Neural crest cell (in vitro differentiated cells): ENCODE results near the gene ADH1A. TPM values are rescaled to one million over a fixed set of nuclear protein-coding genes. Genes with fewer than 3 reads are reported as not detected.
"Not testable (repeated sequence)": the region's sequence is repeated elsewhere in the genome, so short reads cannot be mapped to it uniquely, and the experiment has no call there.

Source experiments
- DNase-seq: peaks from one replicate; pipeline ENCODE4 v3.0.0; 2021; ENCODE audit warnings: low read depth, mixed read lengths, low spot score
- H3K27ac Mint-ChIP-seq: one replicate; pipeline ENCODE4 v1.8.0; 2021; ENCODE audit warnings: mild to moderate bottlenecking, mixed read lengths; ENCODE audit not compliant: unreplicated experiment
- H3K27me3 Mint-ChIP-seq: 2 replicates; pipeline ENCODE4 v1.8.0; 2021; ENCODE audit warnings: low read depth, mild to moderate bottlenecking, mixed read lengths
- H3K36me3 Mint-ChIP-seq: 2 replicates; pipeline ENCODE4 v1.8.0; 2021; ENCODE audit warnings: low read depth, mild to moderate bottlenecking, mixed read lengths
- H3K4me1 Mint-ChIP-seq: 2 replicates; pipeline ENCODE4 v1.8.0; 2021; ENCODE audit warnings: mixed read lengths
- H3K4me3 Mint-ChIP-seq: one replicate; pipeline ENCODE4 v1.8.0; 2021; ENCODE audit warnings: mild to moderate bottlenecking, mixed read lengths
- H3K9me3 Mint-ChIP-seq: 2 replicates; pipeline ENCODE4 v1.8.0; 2021; ENCODE audit warnings: mixed read lengths
- CTCF ChIP-seq: fragments of 200-600 bp; sonication (generic); conservative IDR thresholded peaks from 2 replicates; pipeline ENCODE4 v1.5.0; 2021; ENCODE audit warnings: antibody characterized with exemption, mild to moderate bottlenecking
- total RNA-seq: library from RNA; stranded (reverse); gene quantifications from 2 replicates; pipeline ENCODE4 v1.2.1, GENCODE V29; 2021

The ADH1A gene
- total RNA-seq, 1 donor from 2014 or later, result not detected

DNA sequence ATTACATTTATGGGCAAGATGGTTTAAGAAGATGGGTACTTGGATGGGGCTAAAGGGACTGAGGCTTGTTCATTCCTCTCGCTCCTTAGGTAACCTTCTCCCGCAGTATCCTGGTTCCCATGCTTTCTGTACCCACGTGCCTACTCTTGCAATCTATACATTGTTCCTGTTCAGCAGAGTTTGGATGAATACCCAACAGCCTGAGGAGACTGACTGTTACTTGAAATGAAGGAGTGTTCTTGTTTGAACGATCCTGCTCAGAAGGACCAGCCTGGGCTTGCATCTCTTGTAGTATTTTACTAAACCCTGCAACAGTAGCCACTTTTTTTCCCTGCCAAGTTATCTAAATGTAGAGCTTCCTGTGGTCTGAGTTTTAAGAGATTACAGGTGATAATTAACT lies 38.0 kb downstream of the ADH1A start:
- TF ChIP-seq CTCF, result no peak
- peaks cover 6% of the 10 kb centered on the region for H3K9me3 Mint-ChIP-seq
- no peaks in the 10 kb centered on the region for H3K4me1 Mint-ChIP-seq
- no peak overlapping the region for H3K27ac Mint-ChIP-seq
- H3K4me3 Mint-ChIP-seq, result no peak overlapping the region
- no peaks in the 10 kb centered on the region for H3K36me3 Mint-ChIP-seq
- H3K27me3 Mint-ChIP-seq, result no peaks in the 10 kb centered on the region
- no peak for DNase-seq

DNA sequence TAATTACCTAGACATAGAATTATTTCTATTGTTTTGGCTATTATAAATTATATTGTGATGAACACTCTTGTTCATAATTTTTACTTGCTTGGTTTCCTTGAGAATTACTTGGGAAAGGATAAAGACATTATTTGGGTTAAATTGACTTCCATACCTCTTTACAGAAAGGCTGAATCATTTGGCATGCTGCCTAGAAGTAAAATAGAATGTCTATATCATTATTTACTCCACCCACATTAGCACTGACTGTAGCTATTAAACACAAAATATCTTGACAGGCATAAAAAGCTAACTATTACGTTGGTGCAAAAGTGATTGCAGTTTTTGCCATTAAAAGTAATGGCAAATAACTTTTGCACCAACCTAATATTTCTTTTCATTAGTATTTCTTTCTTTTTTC lies 42.1 kb downstream of the ADH1A start:
- no peak overlapping the region for H3K27ac Mint-ChIP-seq
- H3K27me3 Mint-ChIP-seq, result no peaks in the 10 kb centered on the region
- H3K9me3 Mint-ChIP-seq, result no peaks in the 10 kb centered on the region
- no peak for DNase-seq
- no peaks in the 10 kb centered on the region for H3K36me3 Mint-ChIP-seq
- H3K4me3 Mint-ChIP-seq, result no peak overlapping the region
- no peak for TF ChIP-seq CTCF
- no peaks in the 10 kb centered on the region for H3K4me1 Mint-ChIP-seq

GRCh38 chr4:99235955-99236354 lies 54.8 kb downstream of the ADH1A start:
- Mint-ChIP-seq H3K9me3 (peaks cover 3% of the 10 kb centered on the region), H3K4me1 (no peaks in the 10 kb centered on the region), H3K27ac (no peak overlapping the region)

GRCh38 chr4:99234331-99235010 lies 56.3 kb downstream of the ADH1A start:
- DNase-seq, result no peak
- peaks cover 5% of the 10 kb centered on the region for H3K36me3 Mint-ChIP-seq
- H3K9me3 Mint-ChIP-seq, result peaks cover 5% of the 10 kb centered on the region
- H3K4me3 Mint-ChIP-seq, result no peak overlapping the region
- no peaks in the 10 kb centered on the region for H3K4me1 Mint-ChIP-seq
- no peaks in the 10 kb centered on the region for H3K27me3 Mint-ChIP-seq
- no peak overlapping the region for H3K27ac Mint-ChIP-seq
- no peak for TF ChIP-seq CTCF

More at GRCh38 chr4:99235955-99236354, 54.8 kb downstream of the ADH1A start:
- Mint-ChIP-seq H3K4me3 (no peak overlapping the region), H3K36me3 (no peaks in the 10 kb centered on the region), H3K27me3 (no peaks in the 10 kb centered on the region)
- no peak for DNase-seq
- no peak for TF ChIP-seq CTCF

DNA sequence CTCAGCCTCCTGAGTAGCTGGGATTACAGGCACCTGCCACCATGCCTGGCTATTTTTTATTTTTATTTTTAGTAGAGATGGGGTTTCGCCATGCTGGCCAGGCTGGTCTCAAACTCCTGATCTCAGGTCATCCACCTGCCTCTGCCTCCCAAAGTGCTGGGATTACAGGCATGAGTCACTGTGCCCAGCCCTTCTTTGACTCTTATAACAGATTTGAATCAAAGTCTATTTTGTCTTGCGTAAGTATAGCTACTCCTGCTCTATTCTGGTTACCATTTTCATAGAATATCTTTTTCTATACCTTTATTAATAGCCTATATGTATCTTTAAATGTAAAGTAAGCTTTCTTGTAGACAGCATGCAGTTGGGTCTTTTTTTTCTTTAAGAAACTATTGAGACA lies 57.4 kb downstream of the ADH1A start:
- not testable (repeated sequence) for H3K4me3 Mint-ChIP-seq, H3K27ac Mint-ChIP-seq, H3K4me1 Mint-ChIP-seq, H3K36me3 Mint-ChIP-seq, H3K9me3 Mint-ChIP-seq, DNase-seq, H3K27me3 Mint-ChIP-seq

DNA sequence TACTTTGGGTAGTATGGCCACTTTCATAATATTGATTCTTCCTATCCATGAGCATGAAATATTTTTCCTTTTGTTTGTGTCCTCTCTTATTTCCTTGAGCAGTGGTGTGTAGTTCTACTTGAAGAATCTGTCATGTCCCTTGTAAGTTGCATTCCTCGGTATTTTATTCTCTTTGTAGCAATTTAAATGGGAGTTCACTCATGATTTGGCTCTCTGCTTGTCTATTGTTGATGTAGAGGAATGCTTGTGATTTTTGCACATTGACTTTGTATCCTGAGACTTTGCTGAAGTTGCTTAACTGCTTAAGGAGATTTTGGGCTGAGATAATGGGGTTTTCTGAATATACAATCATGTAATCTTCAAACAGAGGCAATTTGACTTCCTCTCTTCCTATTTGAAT lies 62.1 kb downstream of the ADH1A start:
- not testable (repeated sequence) for H3K27ac Mint-ChIP-seq, DNase-seq, H3K4me1 Mint-ChIP-seq, H3K4me3 Mint-ChIP-seq, H3K27me3 Mint-ChIP-seq, H3K36me3 Mint-ChIP-seq
- H3K9me3 Mint-ChIP-seq, result peaks cover 11% of the 10 kb centered on the region

- DNase-seq, H3K4me3 Mint-ChIP-seq, H3K27me3 Mint-ChIP-seq, H3K27ac Mint-ChIP-seq, H3K4me1 Mint-ChIP-seq, H3K36me3 Mint-ChIP-seq: not testable (repeated sequence)
- peaks cover 11% of the 10 kb centered on the region for H3K9me3 Mint-ChIP-seq
Observed at GRCh38 chr4:99227646-99228045, 63.1 kb downstream of the ADH1A start.

Other genes starting within 250 kb of the ADH1A start
- gene ADH5, start 202.2 kb downstream of the ADH1A start, total RNA-seq, result 252 and 256 TPM in 2 replicates
- gene ADH4, start 146.7 kb downstream of the ADH1A start, total RNA-seq, result not detected in 2 replicates
- gene ADH6, start 71.7 kb downstream of the ADH1A start, total RNA-seq, result not detected in 2 replicates
- gene ADH1B, start 30.4 kb upstream of the ADH1A start, total RNA-seq, result not detected in 2 replicates
- not detected in 2 replicates for gene ADH1C, start 61.8 kb upstream of the ADH1A start, total RNA-seq
- gene ADH7, start 144.4 kb upstream of the ADH1A start, total RNA-seq, result not detected in 2 replicates
- not detected in 2 replicates for gene C4orf17, start 220.0 kb upstream of the ADH1A start, total RNA-seq